HCT116 (cell line): ENCODE measurements around the gene EN2. TPM values are rescaled to one million over a fixed set of nuclear protein-coding genes. Genes with fewer than 3 reads are reported as not detected.

Source experiments
- ATAC-seq: fragments of 200-7000 bp; cut with Tn5 transposase; 2 replicates; pipeline ENCODE4 v1.9.1; 2020; ENCODE audit warnings: mild to moderate bottlenecking, moderate library complexity
- BruUV-seq: library from RNA; stranded (reverse); fragments of 400-500 nt; replicated peaks from 2 replicates; lab custom pipeline; 2021; lab: Mats Ljungman, UMichigan
- CTCF ChIA-PET: fragments of 300-600 bp; sonication (Branson Sonifier 250); formaldehyde crosslinking; loops from one replicate; lab custom pipeline; 2021; ENCODE audit warnings: antibody characterized with exemption; lab: Charles Lee
- POLR2A ChIA-PET: fragments of 300-600, 350-600 bp; sonication (Branson Sonifier 250); formaldehyde crosslinking; loops from one replicate; lab custom pipeline; 2021; ENCODE audit warnings: antibody characterized with exemption; lab: Charles Lee
- RAD21 ChIA-PET, 2 experiments: fragments of 300-600 bp; sonication (Branson Sonifier 250); formaldehyde crosslinking; loops; one replicate each; lab custom pipeline; 2023; ENCODE audit warnings: low total read pairs in 2 of 2; ENCODE audit not compliant: uncharacterized antibody in 2 of 2, unreplicated experiment in 2 of 2, low non-redundant PET in 1 of 2; lab: Charles Lee
- DNase-seq: peaks from one replicate; pipeline ENCODE4 v3.0.0-alpha.2; 2010; ENCODE audit warnings: low read depth, low spot score
- H2AFZ ChIP-seq: fragments of 200-600 bp; shearing (Covaris generic), sonication (generic); 2 replicates; pipeline ENCODE4 v1.6.1; 2017; ENCODE audit warnings: low read depth, mixed run types, mixed read lengths, antibody characterized with exemption, low read length; ENCODE audit not compliant: poor library complexity, severe bottlenecking
- H3K27ac ChIP-seq: 2 replicates; pipeline ENCODE4 v1.5.1; 2012; ENCODE audit warnings: low read depth, low read length
- H3K27me3 ChIP-seq: fragments of 200-600 bp; sonication (generic); 2 replicates; pipeline ENCODE4 v1.6.1; 2016; ENCODE audit warnings: mixed run types, low read length, mixed read lengths; ENCODE audit not compliant: insufficient read depth
- H3K36me3 ChIP-seq, 2 experiments: fragments of 200-500 bp in 1 of 2; fragments of 200-600 bp in 1 of 2; sonication (Bioruptor generic) in 1 of 2; sonication (generic) in 1 of 2; 2 replicates each; pipeline versions ENCODE4 v1.5.1 to v1.6.1; 2014 to 2016; ENCODE audit warnings: low read length in 2 of 2, inconsistent platforms in 1 of 2, mixed read lengths in 1 of 2, mixed run types in 1 of 2; ENCODE audit not compliant: insufficient read depth in 2 of 2, control insufficient read depth in 1 of 2
- H3K4me1 ChIP-seq, 2 experiments: fragments of 200-600 bp in 1 of 2; sonication (generic) in 1 of 2; 2 replicates each; pipeline versions ENCODE4 v1.5.1 to v1.6.1; 2012 to 2017; ENCODE audit warnings: low read length in 2 of 2, inconsistent platforms in 1 of 2, mild to moderate bottlenecking in 1 of 2, mixed read lengths in 1 of 2, mixed run types in 1 of 2, moderate library complexity in 1 of 2; ENCODE audit not compliant: insufficient read depth in 2 of 2, control insufficient read depth in 1 of 2
- H3K4me2 ChIP-seq: fragments of 200-600 bp; sonication (generic); 2 replicates; pipeline ENCODE4 v1.6.1; 2017; ENCODE audit warnings: mixed run types, low read length, mixed read lengths
- H3K4me3 ChIP-seq, 2 experiments: fragments of 200-600 bp in 1 of 2; sonication (generic) in 1 of 2; replicated peaks in 1 of 2; 2 replicates each; pipeline ENCODE4 v1.5.1; 2011 to 2016; ENCODE audit warnings: low read length in 2 of 2, control low read depth in 1 of 2, low read depth in 1 of 2, mild to moderate bottlenecking in 1 of 2, mixed read lengths in 1 of 2, mixed run types in 1 of 2
- H3K79me2 ChIP-seq: fragments of 200-600 bp; sonication (generic); 2 replicates; pipeline ENCODE4 v1.6.1; 2017; ENCODE audit warnings: mild to moderate bottlenecking, mixed run types, low read length, moderate library complexity, mixed read lengths; ENCODE audit not compliant: insufficient read depth
- H3K9ac ChIP-seq: fragments of 200-600 bp; sonication (generic); 2 replicates; pipeline ENCODE4 v1.6.1; 2016; ENCODE audit warnings: low read length, mixed read lengths
- H3K9me2 ChIP-seq: fragments of 200-600 bp; sonication (generic), shearing (Covaris generic); 2 replicates; pipeline ENCODE4 v1.6.1; 2017; ENCODE audit warnings: mixed run types, mild to moderate bottlenecking, moderate library complexity; ENCODE audit not compliant: insufficient read depth
- H3K9me3 ChIP-seq, 2 experiments: fragments of 200-500 bp in 1 of 2; fragments of 200-600 bp in 1 of 2; sonication (Bioruptor generic) in 1 of 2; sonication (generic) in 1 of 2; 2 replicates each; pipeline ENCODE4 v1.6.1; 2014 to 2017; ENCODE audit warnings: low read length in 2 of 2, mixed read lengths in 2 of 2, inconsistent platforms in 1 of 2, low read depth in 1 of 2, mild to moderate bottlenecking in 1 of 2, mixed run types in 1 of 2, moderate library complexity in 1 of 2; ENCODE audit not compliant: control insufficient read depth in 1 of 2, insufficient read depth in 1 of 2
- H4K20me1 ChIP-seq: fragments of 200-600 bp; sonication (generic), shearing (Covaris generic); 2 replicates; pipeline ENCODE4 v1.6.1; 2017; ENCODE audit warnings: mixed run types, mild to moderate bottlenecking, moderate library complexity; ENCODE audit not compliant: insufficient read depth
- CBX3 ChIP-seq: IDR thresholded peaks from 2 replicates; pipeline ENCODE4 v1.6.1; 2012; ENCODE audit warnings: low read depth
- CEBPB ChIP-seq: IDR thresholded peaks from 2 replicates; pipeline ENCODE4 v1.6.1; 2012; ENCODE audit warnings: low read depth
- EGR1 ChIP-seq: IDR thresholded peaks from 2 replicates; pipeline ENCODE4 v1.6.1; 2012; ENCODE audit warnings: low read depth
- ELF1 ChIP-seq: IDR thresholded peaks from 2 replicates; pipeline ENCODE4 v1.6.1; 2012; ENCODE audit warnings: low read depth, borderline replicate concordance
- EZH2 ChIP-seq: fragments of 200-600 bp; sonication (generic); IDR thresholded peaks from 2 replicates; pipeline ENCODE4 v1.6.1; 2017; ENCODE audit warnings: antibody characterized with exemption, mixed run types
- EZH2phosphoT487 ChIP-seq: fragments of 200-600 bp; IDR thresholded peaks from 2 replicates; pipeline ENCODE4 v1.6.1; 2018; ENCODE audit warnings: antibody characterized with exemption, borderline replicate concordance
- FOSL1 ChIP-seq: IDR thresholded peaks from 2 replicates; pipeline ENCODE4 v1.6.1; 2012; ENCODE audit warnings: low read depth
- JUND ChIP-seq: IDR thresholded peaks from 2 replicates; pipeline ENCODE4 v1.6.1; 2012
- POLR2A ChIP-seq: IDR thresholded peaks from 2 replicates; pipeline ENCODE4 v1.7.0; 2011; ENCODE audit warnings: borderline replicate concordance; ENCODE audit not compliant: insufficient read depth, insufficient read length; ENCODE audit errors: extremely low read depth
- POLR2AphosphoS5 ChIP-seq: IDR thresholded peaks from 2 replicates; pipeline ENCODE4 v1.6.1; 2011; ENCODE audit warnings: mild to moderate bottlenecking, low read depth, low read length, moderate library complexity
- SIN3A ChIP-seq: IDR thresholded peaks from 2 replicates; pipeline ENCODE4 v1.6.1; 2012; ENCODE audit warnings: low read depth
- SP1 ChIP-seq: IDR thresholded peaks from 2 replicates; pipeline ENCODE4 v1.6.1; 2012; ENCODE audit warnings: low read depth
- SRF ChIP-seq: IDR thresholded peaks from 2 replicates; pipeline ENCODE4 v1.6.1; 2012; ENCODE audit warnings: low read depth
- YY1 ChIP-seq: IDR thresholded peaks from 2 replicates; pipeline ENCODE4 v1.6.1; 2011; ENCODE audit warnings: low read length, low read depth, moderate library complexity, mild to moderate bottlenecking; ENCODE audit not compliant: insufficient replicate concordance; ENCODE audit errors: extremely low read depth
- ZFX ChIP-seq: fragments of 450-650 bp; IDR thresholded peaks from 2 replicates; pipeline ENCODE4 v1.6.1; 2017
- ZNF274 ChIP-seq: fragments of 200-500 bp; sonication (Bioruptor generic); IDR thresholded peaks from 2 replicates; pipeline ENCODE4 v1.6.1; 2014; ENCODE audit warnings: mild to moderate bottlenecking, low read depth, low read length, inconsistent platforms
- intact Hi-C: fragments of 100-400 bp; cut with micrococcal nuclease; formaldehyde crosslinking; loops from 2 replicates; pipeline ENCODE4 v1.10.0; 2022
- total RNA-seq: library from RNA; stranded (reverse); gene quantifications from one replicate; pipeline ENCODE4 v1.2.1, GENCODE V29; 2021; ENCODE audit not compliant: unreplicated experiment
- TF ChIP-seq, protein P1 (sequence below): IDR thresholded peaks from 2 replicates; pipeline ENCODE4 v1.6.1; 2012
- TF ChIP-seq, protein P2 (sequence below), 3 experiments: fragments of 200-600 bp in 1 of 3; sonication (generic) in 1 of 3; IDR thresholded peaks in 2 of 3; conservative IDR thresholded peaks in 1 of 3; 2 replicates each; pipeline ENCODE4 v1.5.1; 2012 to 2017; ENCODE audit warnings: low read depth in 2 of 3, low read length in 2 of 3, antibody characterized with exemption in 1 of 3, borderline replicate concordance in 1 of 3, control low read depth in 1 of 3, mild to moderate bottlenecking in 1 of 3, mixed read lengths in 1 of 3, mixed run types in 1 of 3, moderate library complexity in 1 of 3; ENCODE audit not compliant: insufficient read depth in 1 of 3
- TF ChIP-seq, protein P3 (sequence below): IDR thresholded peaks from 2 replicates; pipeline ENCODE4 v1.6.1; 2011; ENCODE audit warnings: mild to moderate bottlenecking, low read length, moderate library complexity; ENCODE audit not compliant: insufficient replicate concordance; ENCODE audit errors: extremely low read depth
- TF ChIP-seq, protein P4 (sequence below): IDR thresholded peaks from 2 replicates; pipeline ENCODE4 v1.6.1; 2012

EN2 gene
- total RNA-seq, 1 experiment from 2014 or later: 0.32 TPM

DNA sequence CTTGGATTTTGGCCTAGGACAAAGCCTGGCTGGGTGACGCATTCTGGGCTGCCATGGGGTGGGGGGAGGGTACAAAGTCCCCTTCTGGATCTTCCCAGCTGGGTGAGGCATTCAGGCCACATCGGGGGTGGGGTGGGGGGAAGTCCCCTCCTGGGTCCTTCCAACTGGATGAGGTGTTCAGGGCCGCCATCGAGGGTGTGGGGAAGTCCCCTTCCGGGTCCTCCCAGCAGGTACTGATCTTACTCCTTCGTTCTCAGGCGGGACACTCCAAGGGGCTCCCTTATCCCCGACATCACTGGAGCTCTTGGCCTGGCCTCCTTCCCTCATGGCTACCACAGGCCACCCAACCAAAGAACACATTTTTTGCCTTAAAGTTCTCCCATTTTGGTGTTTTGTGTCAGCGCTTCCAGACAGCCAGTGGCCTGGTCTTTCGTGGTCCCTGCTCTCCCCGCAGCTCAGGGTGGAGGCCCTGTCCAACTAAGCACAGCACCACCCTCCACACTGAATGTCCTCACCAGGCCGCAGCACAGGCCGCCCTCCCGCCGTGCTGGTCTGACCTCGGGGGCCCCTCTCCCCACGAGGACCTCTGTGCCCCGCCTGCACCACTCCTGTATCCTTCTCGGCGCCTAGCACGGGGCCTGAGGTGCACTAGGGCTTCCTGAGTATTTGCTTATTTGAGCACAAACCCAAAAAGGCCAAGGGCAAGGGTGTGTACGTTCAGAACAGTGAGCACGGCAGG, 38.5 kb downstream of the EN2 start:
- no peaks in the 10 kb centered on the region for H3K9me2 ChIP-seq
- H3K9ac ChIP-seq: no peak overlapping the region
- no TSS peak for BruUV-seq
- intact Hi-C loops: no loop called here
- ATAC-seq (no peak), DNase-seq (no peak)
- ChIA-PET CTCF (no interaction called here), RAD21 (no interaction called here), POLR2A (no interaction called here)
- H3K9me3 ChIP-seq: no peaks in the 10 kb centered on the region
- no peak for TF ChIP-seq CBX3
- no peak for TF ChIP-seq SP1
- no peak for TF ChIP-seq YY1
- no peak for TF ChIP-seq SRF
- TF ChIP-seq, protein P1, sequence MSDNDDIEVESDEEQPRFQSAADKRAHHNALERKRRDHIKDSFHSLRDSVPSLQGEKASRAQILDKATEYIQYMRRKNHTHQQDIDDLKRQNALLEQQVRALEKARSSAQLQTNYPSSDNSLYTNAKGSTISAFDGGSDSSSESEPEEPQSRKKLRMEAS: no peak
- TF ChIP-seq POLR2AphosphoS5: no peak
- TF ChIP-seq, protein P2, sequence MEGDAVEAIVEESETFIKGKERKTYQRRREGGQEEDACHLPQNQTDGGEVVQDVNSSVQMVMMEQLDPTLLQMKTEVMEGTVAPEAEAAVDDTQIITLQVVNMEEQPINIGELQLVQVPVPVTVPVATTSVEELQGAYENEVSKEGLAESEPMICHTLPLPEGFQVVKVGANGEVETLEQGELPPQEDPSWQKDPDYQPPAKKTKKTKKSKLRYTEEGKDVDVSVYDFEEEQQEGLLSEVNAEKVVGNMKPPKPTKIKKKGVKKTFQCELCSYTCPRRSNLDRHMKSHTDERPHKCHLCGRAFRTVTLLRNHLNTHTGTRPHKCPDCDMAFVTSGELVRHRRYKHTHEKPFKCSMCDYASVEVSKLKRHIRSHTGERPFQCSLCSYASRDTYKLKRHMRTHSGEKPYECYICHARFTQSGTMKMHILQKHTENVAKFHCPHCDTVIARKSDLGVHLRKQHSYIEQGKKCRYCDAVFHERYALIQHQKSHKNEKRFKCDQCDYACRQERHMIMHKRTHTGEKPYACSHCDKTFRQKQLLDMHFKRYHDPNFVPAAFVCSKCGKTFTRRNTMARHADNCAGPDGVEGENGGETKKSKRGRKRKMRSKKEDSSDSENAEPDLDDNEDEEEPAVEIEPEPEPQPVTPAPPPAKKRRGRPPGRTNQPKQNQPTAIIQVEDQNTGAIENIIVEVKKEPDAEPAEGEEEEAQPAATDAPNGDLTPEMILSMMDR (IDR thresholded peaks at IDR 0.05 in 2 of 3, conservative IDR thresholded peaks at IDR 0.05 in 1 of 3; ENCODE audit: borderline replicate concordance in 1 of 3, insufficient read depth in 1 of 3, low read depth in 2 of 3, low read length in 2 of 3): no peak
- TF ChIP-seq SIN3A: no peak
- no peak for TF ChIP-seq EGR1
- TF ChIP-seq, protein P3, sequence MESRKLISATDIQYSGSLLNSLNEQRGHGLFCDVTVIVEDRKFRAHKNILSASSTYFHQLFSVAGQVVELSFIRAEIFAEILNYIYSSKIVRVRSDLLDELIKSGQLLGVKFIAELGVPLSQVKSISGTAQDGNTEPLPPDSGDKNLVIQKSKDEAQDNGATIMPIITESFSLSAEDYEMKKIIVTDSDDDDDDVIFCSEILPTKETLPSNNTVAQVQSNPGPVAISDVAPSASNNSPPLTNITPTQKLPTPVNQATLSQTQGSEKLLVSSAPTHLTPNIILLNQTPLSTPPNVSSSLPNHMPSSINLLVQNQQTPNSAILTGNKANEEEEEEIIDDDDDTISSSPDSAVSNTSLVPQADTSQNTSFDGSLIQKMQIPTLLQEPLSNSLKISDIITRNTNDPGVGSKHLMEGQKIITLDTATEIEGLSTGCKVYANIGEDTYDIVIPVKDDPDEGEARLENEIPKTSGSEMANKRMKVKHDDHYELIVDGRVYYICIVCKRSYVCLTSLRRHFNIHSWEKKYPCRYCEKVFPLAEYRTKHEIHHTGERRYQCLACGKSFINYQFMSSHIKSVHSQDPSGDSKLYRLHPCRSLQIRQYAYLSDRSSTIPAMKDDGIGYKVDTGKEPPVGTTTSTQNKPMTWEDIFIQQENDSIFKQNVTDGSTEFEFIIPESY: no peak
- TF ChIP-seq ELF1: no peak
- no peak for TF ChIP-seq CEBPB
- TF ChIP-seq, protein P4, sequence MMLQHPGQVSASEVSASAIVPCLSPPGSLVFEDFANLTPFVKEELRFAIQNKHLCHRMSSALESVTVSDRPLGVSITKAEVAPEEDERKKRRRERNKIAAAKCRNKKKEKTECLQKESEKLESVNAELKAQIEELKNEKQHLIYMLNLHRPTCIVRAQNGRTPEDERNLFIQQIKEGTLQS: no peak
- no peak for TF ChIP-seq FOSL1
- no peak for TF ChIP-seq JUND
- no peak for TF ChIP-seq ZFX
- no peak for TF ChIP-seq ZNF274
- no peak for TF ChIP-seq EZH2phosphoT487
- TF ChIP-seq EZH2: no peak
- no peak for TF ChIP-seq POLR2A
- no peak overlapping the region for H3K27ac ChIP-seq
- no peaks in the 10 kb centered on the region for H4K20me1 ChIP-seq
- H3K79me2 ChIP-seq: no peaks in the 10 kb centered on the region
- no peak overlapping the region for H3K4me3 ChIP-seq
- no peaks in the 10 kb centered on the region for H3K4me1 ChIP-seq
- H2AFZ ChIP-seq: no peak overlapping the region
- H3K36me3 ChIP-seq: no peaks in the 10 kb centered on the region
- H3K4me2 ChIP-seq: no peak overlapping the region
- peaks cover 30% of the 10 kb centered on the region for H3K27me3 ChIP-seq
